Erythroblast (primary cell): ENCODE data around the gene CES1.
"Not testable (repeated sequence)": the region's sequence is repeated elsewhere in the genome, so short reads cannot be mapped to it uniquely, and the experiment has no call there.

ENCODE experiments used
- GATA1 ChIP-seq: IDR thresholded peaks from 2 replicates; pipeline ENCODE4 v1.6.1; 2011; ENCODE audit warnings: low read depth, mild to moderate bottlenecking, control low read depth, low read length, moderate library complexity
- POLR2A ChIP-seq: IDR thresholded peaks from 2 replicates; pipeline ENCODE4 v1.6.1; 2011; ENCODE audit warnings: mild to moderate bottlenecking, low read length

- TF ChIP-seq POLR2A, GATA1: not testable (repeated sequence)
These were observed 51.4 kb downstream of the CES1 start for GRCh38 chr16:55781456-55781855.
